Activated naive CD8-positive, alpha-beta T cell treated with anti-CD3 and anti-CD28 coated beads for 36 hours (primary cell): ENCODE results near the gene SBDS. TPM values are rescaled to one million over a fixed set of nuclear protein-coding genes. Genes with fewer than 3 reads are reported as not detected.
A peak's percentile ranks its signal among the peaks of the same experiment; 100 is the strongest.
"Not testable (repeated sequence)": the region's sequence is repeated elsewhere in the genome, so short reads cannot be mapped to it uniquely, and the experiment has no call there.

Experiments used
- DNase-seq: peaks from one replicate; pipeline ENCODE4 v3.0.0; 2021
- H3K27ac Mint-ChIP-seq: one replicate; pipeline ENCODE4 v1.8.0; 2022; ENCODE audit warnings: mild to moderate bottlenecking, moderate library complexity, mixed read lengths
- H3K27me3 Mint-ChIP-seq: one replicate; pipeline ENCODE4 v1.8.0; 2022; ENCODE audit warnings: mild to moderate bottlenecking, mixed read lengths
- H3K36me3 Mint-ChIP-seq: one replicate; pipeline ENCODE4 v1.8.0; 2021; ENCODE audit warnings: mild to moderate bottlenecking, mixed read lengths
- H3K4me1 Mint-ChIP-seq: one replicate; pipeline ENCODE4 v1.8.0; 2021; ENCODE audit warnings: mixed read lengths
- H3K4me3 Mint-ChIP-seq: one replicate; pipeline ENCODE4 v1.8.0; 2022; ENCODE audit warnings: mild to moderate bottlenecking, moderate library complexity, mixed read lengths
- H3K9me3 Mint-ChIP-seq: one replicate; pipeline ENCODE4 v1.8.0; 2022; ENCODE audit warnings: mixed read lengths
- total RNA-seq, 2 experiments: library from RNA; stranded (reverse); gene quantifications; one replicate each; pipeline ENCODE4 v1.2.3, GENCODE V29; 2021

SBDS gene
- total RNA-seq, result 10 to 100 TPM; 77.9 to 87.1 TPM

DNA sequence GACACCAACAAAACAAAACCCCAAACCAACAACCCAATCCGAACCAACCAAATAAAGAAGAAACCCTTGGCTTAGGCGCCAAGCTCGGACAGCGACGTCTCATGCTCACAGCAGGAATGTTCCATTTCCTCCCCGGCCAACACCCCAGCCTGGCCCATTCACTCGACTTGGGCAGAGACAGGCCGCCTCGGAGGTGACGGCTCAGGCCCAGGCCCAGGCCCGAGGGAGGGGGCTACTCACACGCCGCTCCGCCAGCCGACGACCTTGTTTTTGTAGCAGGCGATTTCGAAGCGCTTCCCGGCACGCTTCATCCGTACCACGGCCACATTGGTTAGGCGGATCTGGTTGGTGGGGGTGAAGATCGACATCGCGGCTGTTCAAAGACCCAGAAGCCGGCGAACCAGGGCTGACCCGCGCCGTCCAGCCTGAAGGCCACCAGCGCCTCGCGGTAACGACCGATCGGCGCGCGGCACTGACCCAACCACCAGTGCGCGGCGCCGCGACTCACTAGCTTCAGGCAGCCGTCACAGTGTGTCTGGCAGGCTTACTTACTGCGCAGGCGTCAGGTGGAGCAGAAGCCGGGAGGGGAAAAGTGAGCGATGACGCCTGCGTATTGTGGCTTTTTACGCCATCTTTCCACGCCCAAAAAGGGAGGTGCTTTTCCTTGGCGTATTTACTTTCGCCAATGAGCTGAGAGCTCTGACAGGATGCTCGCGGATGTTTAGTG lies at the start of gene SBDS:
TSS of gene SBDS (minus strand) at position 537 of the 727 bp plus-strand sequence. CDS start at position 368, 169 bp downstream.
- H3K36me3 Mint-ChIP-seq, result peaks cover 19% of the 10 kb centered on the region
- DNase-seq, result peak; percentile 89
- peaks cover 26% of the 10 kb centered on the region for H3K4me1 Mint-ChIP-seq
- not testable (repeated sequence) for H3K9me3 Mint-ChIP-seq, H3K27me3 Mint-ChIP-seq
- H3K27ac Mint-ChIP-seq, result peak within 1 kb of the TSS; percentile 100
- H3K4me3 Mint-ChIP-seq, result peak within 1 kb of the TSS; percentile 100

DNA sequence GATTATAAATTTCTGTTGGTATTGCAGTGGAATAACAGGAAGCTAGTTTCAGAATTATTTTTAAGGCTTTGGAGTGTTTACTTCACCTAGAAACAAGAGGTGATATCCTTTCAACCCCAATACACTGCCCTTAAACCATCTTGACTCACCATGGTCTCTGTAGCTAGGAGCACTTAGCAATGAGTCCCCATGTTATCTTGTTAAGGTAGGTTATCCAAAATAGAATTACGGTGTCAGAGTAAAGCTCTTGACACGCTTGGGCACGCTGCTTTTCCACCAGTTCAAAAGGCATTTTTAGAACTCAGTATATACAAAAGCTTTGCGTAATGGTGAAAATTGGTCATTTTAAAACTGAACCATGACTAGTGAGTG lies 48.2 kb upstream of the SBDS start:
- not testable (repeated sequence) for H3K9me3 Mint-ChIP-seq, DNase-seq, H3K4me3 Mint-ChIP-seq, H3K27me3 Mint-ChIP-seq, H3K36me3 Mint-ChIP-seq, H3K27ac Mint-ChIP-seq, H3K4me1 Mint-ChIP-seq

DNA sequence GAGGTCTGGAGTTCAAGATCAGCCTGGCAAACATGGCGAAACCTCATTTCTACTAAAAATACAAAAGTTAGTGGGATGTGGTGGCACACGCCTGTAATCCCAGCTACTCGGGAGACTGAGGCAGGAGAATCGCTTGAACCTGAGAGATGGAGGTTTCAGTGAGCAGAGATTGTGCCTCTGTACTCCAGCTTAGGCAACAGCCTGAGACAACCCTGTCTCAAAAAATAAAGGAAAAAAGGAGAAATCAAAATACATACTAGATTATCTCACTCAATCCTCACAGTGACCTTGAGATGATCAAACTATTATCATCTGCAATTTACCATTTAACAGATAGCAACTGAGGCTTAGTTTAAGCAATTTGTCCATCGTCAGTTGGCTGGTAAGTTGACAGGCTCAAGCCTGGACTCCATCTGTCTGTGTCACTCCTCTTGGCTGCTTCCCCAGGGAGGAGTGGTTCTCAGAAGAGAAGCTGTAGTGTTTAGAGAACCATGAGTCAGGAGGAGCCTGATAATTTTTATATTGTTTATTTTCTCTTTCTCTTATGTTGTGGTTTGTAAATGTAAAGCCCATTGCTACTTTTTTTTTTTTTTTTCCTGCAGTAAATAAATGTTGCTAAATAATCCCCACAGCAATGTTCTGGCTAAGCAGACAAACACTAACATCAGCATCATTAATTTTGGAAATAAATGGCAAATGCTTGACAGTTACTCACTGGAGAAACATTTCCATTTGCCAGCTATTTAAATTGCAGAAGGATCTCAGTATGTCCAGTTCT lies 47.6 kb upstream of the SBDS start:
- not testable (repeated sequence) for H3K27ac Mint-ChIP-seq, H3K4me1 Mint-ChIP-seq, H3K9me3 Mint-ChIP-seq, H3K4me3 Mint-ChIP-seq, H3K36me3 Mint-ChIP-seq, DNase-seq, H3K27me3 Mint-ChIP-seq

DNA sequence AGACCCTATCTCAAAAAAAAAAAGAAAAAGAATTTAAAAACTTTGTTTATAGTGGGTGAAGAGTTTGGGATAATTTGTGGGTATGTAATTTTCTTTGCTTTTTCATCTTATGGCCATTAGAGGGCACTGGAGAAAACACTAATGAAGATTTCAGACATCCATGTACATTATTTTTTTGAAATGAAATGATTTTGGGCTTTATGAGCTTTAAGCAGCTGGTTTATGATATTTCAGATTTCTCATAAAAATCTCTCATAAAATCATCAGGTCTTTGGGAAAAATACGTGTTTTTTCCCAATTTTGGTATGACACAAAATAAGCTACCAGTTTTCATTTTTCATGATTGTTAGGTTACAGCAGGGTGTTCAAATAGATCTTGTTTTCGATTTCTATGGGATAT lies 45.4 kb upstream of the SBDS start:
- not testable (repeated sequence) for H3K9me3 Mint-ChIP-seq, H3K4me3 Mint-ChIP-seq, H3K27ac Mint-ChIP-seq, H3K27me3 Mint-ChIP-seq, H3K36me3 Mint-ChIP-seq, DNase-seq, H3K4me1 Mint-ChIP-seq

DNA sequence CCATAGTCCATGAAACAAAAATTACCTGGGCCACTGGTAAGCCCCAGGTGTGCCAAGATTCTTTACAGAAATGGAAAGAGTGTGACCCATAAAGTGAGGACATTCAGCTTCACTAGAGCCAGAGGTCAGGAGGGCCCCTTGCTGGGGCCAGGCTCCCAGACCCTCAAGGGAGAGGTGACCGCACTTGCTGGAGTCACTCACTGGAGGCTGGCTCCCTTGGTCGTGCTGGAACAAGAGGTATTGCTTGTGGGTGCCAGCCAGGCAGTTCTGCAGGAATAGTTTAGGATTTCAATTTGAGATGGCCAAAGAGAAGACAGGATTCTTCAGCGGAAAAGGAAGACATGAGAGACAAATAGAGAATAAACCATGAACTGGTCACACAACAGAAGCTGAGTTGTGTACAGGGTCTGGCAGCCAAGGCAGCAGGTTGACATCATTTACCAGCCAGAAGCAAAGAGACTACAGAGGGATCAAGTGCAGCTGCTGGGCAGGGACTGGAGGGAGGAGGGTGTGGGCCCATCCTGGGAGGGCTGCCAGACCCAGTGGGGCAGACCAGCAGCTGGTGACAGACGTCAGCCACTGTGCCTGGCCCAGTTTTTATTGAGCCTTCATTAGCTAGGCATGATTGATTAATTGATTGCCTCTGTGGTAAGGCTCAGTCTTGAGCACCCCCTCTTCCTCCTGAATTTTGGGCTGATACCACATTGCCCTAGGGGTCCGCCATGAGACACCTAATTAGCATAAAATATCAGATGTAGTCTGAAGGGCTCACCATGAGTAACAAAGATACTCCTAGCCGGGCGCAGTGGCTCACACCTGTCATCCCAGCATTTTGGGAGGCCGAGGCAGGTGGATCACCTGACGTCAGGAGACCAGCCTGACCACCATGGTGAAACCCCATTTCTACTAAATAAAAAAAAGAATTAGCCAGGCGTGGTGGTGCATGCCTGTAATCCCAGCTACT lies 41.3 kb upstream of the SBDS start:
- peaks cover 23% of the 10 kb centered on the region for H3K36me3 Mint-ChIP-seq
- not testable (repeated sequence) for H3K9me3 Mint-ChIP-seq, H3K4me3 Mint-ChIP-seq, H3K27ac Mint-ChIP-seq, DNase-seq, H3K27me3 Mint-ChIP-seq, H3K4me1 Mint-ChIP-seq

DNA sequence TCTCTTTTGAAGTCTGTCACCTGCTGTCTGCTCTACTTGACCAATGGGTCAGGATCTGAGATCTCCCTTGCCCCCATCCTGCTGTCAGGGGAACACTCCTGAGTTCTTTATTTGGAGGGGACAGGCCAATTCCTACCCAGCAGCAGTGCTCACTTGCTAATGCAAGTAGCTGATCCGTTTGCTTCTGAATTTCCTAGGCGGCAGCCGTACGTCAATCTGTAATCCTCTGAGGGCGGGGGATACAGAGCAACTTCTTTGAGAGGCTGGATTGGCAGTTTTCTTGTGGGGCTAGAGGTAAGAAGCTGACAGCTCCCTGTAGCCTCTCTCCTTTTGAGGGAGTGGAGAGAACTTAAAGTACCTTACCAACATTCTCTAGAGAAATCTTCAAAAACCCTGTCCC lies 37.9 kb upstream of the SBDS start:
- Mint-ChIP-seq H3K4me1 (no peaks in the 10 kb centered on the region), H3K27ac (no peak overlapping the region), H3K36me3 (peaks cover 40% of the 10 kb centered on the region), H3K4me3 (no peak overlapping the region), H3K9me3 (peaks cover 12% of the 10 kb centered on the region), H3K27me3 (no peaks in the 10 kb centered on the region)
- DNase-seq, result no peak

DNA sequence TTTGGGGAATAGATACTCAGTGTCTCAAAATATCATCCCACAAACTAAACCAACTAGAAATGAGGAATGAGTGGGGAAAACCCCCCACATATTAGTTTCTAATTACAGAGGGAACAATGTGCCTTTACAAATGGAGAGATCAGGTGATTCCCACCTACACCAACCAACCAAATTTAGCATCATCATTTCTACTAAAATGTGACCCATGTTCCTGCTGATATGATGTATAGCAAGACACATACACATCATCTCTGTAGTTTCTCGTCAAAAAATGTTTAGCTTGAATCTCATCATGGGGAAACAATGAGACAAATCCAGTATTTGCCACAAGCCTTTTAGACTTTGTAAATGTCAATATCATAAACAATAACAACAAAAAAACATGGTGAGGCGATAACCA lies 36.3 kb upstream of the SBDS start:
- DNase-seq, H3K4me1 Mint-ChIP-seq, H3K27ac Mint-ChIP-seq, H3K27me3 Mint-ChIP-seq, H3K4me3 Mint-ChIP-seq: not testable (repeated sequence)
- peaks cover 12% of the 10 kb centered on the region for H3K9me3 Mint-ChIP-seq
- H3K36me3 Mint-ChIP-seq, result peaks cover 47% of the 10 kb centered on the region

DNA sequence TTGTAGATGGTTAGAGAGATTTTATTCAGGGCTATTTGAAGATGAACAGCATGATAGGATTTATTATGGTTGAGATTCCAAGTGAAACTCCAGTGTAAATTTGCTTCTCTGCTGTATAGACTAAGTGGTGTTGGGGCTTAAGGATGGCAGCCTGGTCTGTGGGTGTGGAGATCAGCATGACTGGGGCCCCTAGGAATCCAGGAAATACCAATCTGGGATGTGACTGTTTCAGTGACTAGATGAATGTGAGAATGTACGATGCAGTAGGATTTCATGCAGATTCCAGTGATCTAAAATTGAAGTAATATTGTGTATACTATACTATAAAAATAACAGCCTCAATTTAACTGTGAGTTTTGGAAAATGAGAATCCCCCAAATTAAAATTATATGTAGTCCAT lies 30.1 kb upstream of the SBDS start:
- peaks cover 44% of the 10 kb centered on the region for H3K36me3 Mint-ChIP-seq
- not testable (repeated sequence) for H3K4me1 Mint-ChIP-seq, H3K4me3 Mint-ChIP-seq, H3K27me3 Mint-ChIP-seq, H3K9me3 Mint-ChIP-seq, H3K27ac Mint-ChIP-seq, DNase-seq

DNA sequence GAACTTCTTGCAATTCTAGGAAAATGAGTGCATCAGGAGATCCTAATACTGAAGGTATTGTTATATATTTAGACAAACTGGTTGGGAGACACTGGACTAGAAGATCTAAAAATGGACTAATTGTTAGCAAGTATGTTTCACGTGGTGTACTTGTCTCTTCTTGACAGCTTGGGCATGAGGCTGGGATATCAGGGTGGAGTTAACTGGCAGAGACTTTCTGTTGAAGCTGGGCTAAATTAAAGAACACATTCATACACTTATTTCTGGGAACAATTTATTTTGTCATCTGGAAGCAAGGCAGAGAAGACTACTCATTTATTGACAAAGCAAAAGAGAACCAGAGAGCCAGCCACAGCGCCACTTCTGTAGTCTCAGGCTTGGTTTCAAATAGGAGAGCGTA lies 27.1 kb upstream of the SBDS start:
- H3K9me3 Mint-ChIP-seq, result no peaks in the 10 kb centered on the region
- no peak overlapping the region for H3K27ac Mint-ChIP-seq
- DNase-seq, result no peak
- H3K27me3 Mint-ChIP-seq, result no peaks in the 10 kb centered on the region
- no peak overlapping the region for H3K4me3 Mint-ChIP-seq
- peaks cover 30% of the 10 kb centered on the region for H3K36me3 Mint-ChIP-seq
- H3K4me1 Mint-ChIP-seq, result no peaks in the 10 kb centered on the region

DNA sequence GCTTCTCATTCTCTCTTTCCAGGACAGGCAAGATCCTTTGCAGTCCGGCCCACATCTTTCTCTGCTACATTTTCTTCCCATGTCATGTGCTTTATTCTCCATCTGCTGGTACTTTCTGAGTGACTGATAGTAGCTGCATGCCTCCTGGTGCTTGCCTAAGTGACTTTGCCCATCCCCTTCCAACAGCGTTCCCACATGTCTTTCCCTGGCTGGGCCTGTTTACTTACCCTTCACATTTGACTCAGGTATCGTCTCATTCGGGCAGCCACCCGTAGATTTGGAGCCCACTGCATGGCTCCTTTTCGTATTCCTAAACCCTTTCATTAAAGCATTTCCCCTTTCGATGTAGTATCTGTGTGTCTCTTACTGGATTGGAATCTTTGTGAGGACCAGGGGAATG lies 25.9 kb upstream of the SBDS start:
- no peak overlapping the region for H3K27ac Mint-ChIP-seq
- no peaks in the 10 kb centered on the region for H3K27me3 Mint-ChIP-seq
- no peaks in the 10 kb centered on the region for H3K4me1 Mint-ChIP-seq
- H3K4me3 Mint-ChIP-seq, result no peak overlapping the region
- DNase-seq, result no peak
- no peaks in the 10 kb centered on the region for H3K9me3 Mint-ChIP-seq
- peaks cover 27% of the 10 kb centered on the region for H3K36me3 Mint-ChIP-seq

DNA sequence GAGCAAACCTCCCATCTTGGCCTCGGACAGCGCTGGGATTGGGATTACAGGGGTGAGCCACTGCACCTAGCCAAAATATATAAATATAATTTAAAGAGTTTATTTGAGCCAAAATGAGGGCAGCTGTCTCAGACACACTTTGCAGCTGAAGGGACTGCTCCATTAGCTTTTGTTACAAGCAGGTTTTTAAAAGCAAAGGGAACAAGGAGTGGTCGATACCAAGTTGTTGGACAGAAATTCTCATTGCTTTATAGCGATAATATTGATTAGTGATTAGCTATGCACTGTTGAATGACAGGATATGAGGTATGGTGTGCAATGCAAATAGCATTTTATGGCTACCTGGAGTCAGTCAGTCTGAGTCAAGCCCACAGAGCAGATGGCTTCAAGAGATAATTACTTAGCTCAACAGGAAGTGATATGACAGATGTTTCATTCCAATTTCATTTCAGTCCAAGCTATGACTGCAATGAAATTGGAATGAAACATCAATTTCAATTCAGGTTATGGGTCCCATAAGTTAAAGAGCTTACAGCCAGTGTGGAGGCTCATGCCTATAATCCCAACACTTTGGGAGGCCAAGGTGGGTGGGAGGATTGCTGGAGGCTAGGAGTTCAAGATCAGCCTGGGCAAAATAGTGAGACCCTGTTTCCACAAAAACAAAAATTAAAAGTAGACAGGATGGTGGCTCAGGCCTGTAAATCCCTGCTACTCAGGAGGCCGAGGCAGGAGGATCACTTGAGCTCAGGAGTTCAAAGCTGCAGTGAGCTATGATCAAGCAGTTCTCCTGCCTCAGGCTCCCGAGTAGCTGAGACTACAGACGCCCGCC lies 24.4 kb upstream of the SBDS start:
- no peak for DNase-seq
- Mint-ChIP-seq H3K27me3 (no peaks in the 10 kb centered on the region), H3K4me1 (no peaks in the 10 kb centered on the region), H3K9me3 (no peaks in the 10 kb centered on the region), H3K4me3 (no peak overlapping the region), H3K27ac (no peak overlapping the region), H3K36me3 (peaks cover 22% of the 10 kb centered on the region)

DNA sequence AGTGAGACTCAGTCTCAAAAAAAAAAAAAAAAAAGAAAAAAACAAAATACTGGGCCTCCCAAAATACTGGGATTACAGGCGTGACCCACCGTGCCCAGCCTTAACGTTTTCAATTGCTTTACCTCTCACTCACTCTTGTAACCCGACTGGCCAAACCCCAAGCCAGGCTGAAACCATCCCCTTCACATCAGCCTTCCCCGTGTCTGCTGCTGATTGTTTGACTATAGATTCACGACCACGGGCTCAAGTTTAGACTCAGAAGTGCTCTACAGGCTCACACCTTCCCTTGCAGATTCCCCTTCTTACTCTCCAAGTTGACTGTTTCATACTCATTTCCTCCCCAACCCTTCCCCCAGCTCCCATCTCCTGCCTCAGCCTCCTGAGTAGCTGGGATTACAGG lies 23.6 kb upstream of the SBDS start:
- H3K36me3 Mint-ChIP-seq, result peaks cover 22% of the 10 kb centered on the region
- H3K27ac Mint-ChIP-seq, result no peak overlapping the region
- no peak for DNase-seq
- H3K27me3 Mint-ChIP-seq, result no peaks in the 10 kb centered on the region
- H3K9me3 Mint-ChIP-seq, result no peaks in the 10 kb centered on the region
- H3K4me1 Mint-ChIP-seq, result no peaks in the 10 kb centered on the region
- no peak overlapping the region for H3K4me3 Mint-ChIP-seq

DNA sequence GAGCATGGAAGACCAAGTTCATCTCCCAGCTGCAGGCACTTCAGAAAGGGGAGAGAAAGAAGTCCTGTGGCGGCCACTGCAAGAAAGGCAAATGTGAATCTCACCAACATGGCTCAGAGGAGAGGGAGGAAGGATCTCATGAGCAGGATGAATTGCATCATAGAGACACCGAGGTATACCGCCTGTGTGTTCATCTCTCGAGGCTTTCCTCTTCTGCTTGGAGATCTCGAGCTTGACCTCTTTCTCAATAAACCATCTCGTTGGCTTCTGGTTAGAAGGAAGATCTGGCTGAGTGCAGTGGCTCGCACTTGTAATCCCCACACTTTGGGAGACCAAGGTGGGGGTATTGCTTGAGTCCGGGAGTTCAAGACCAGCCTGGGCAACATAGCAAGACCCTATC lies 22.6 kb upstream of the SBDS start:
- H3K9me3 Mint-ChIP-seq, H3K27me3 Mint-ChIP-seq, H3K4me1 Mint-ChIP-seq, H3K27ac Mint-ChIP-seq, DNase-seq, H3K4me3 Mint-ChIP-seq: not testable (repeated sequence)
- H3K36me3 Mint-ChIP-seq, result peaks cover 26% of the 10 kb centered on the region

DNA sequence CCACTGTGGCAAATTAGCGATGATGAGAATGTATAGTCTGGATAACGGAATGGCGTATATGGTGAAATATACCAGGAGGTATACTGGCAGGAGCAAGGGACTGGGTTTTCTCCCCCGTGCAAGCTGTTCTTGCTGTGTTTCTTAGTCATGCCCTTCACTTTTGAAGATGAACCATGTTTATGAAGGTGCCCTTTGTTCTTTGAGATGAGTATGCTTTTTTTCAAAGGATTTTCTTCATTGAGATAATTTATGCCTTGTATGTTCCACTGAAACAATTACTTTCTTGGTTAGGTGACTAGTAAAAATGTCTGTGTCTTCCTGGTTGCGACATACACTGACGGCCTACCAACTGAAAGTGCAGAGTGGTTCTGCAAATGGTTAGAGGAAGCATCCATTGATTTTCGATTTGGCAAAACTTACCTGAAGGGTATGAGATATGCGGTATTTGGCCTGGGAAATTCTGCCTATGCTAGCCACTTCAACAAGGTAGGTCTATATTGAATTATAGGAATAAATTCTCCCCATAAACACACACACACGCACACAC lies 18.8 kb upstream of the SBDS start:
- H3K4me1 Mint-ChIP-seq, H3K9me3 Mint-ChIP-seq, H3K27me3 Mint-ChIP-seq, H3K27ac Mint-ChIP-seq, DNase-seq, H3K4me3 Mint-ChIP-seq: not testable (repeated sequence)
- peaks cover 16% of the 10 kb centered on the region for H3K36me3 Mint-ChIP-seq
